ENCODE measurements around the gene MAP2K7. TPM values are rescaled to one million over a fixed set of nuclear protein-coding genes. Genes with fewer than 3 reads are reported as not detected.
A peak's percentile ranks its signal among the peaks of the same experiment; 100 is the strongest.

MAP2K7 gene
- total RNA-seq, 1 experiment from 2014 or later, result 54.0 TPM

- H3K4me1 ChIP-seq (replicated peaks; ENCODE audit: insufficient read depth), result peaks cover 20% of the 10 kb centered on the region
- H3K9me2 ChIP-seq (ENCODE audit: insufficient read depth), result no peaks in the 10 kb centered on the region
- H3K4me2 ChIP-seq, result peak overlapping the region; percentile 79
- CTCF ChIA-PET, result no interaction called here
- TF ChIP-seq CTCF (conservative IDR thresholded peaks at IDR 0.05), result no peak
- no peak for TF ChIP-seq EZH2 (IDR thresholded peaks at IDR 0.05; ENCODE audit: low read depth)
- no TSS peak for BruUV-seq (replicated peaks)
- no peaks in the 10 kb centered on the region for H3K27me3 ChIP-seq (ENCODE audit: insufficient read depth, low read depth)
- H4K20me1 ChIP-seq (ENCODE audit: insufficient read depth), result no peaks in the 10 kb centered on the region
- peaks cover 40% of the 10 kb centered on the region for H3F3A ChIP-seq (ENCODE audit: insufficient read depth, low read depth)
- intact Hi-C loops (cut with micrococcal nuclease; ENCODE audit: unreplicated experiment), result loop anchor here (2.0 kb wide), 1 partner anchor 43 kb away; the partner anchor contains the start of gene EVI5L
- no peaks in the 10 kb centered on the region for H3K9me3 ChIP-seq (ENCODE audit: insufficient read depth, low read depth)
- no peaks in the 10 kb centered on the region for H3K36me3 ChIP-seq (ENCODE audit: low read depth)
- 0 out of 2 replicates have a peak overlapping the region, but pooled peaks have one; percentile 72 for H2AFZ ChIP-seq
- no peaks in the 10 kb centered on the region for H3K79me2 ChIP-seq (ENCODE audit: low read depth)
- H3K4me3 ChIP-seq, result peak overlapping the region; percentile 71; the same call in 1 of the 2 replicates
- POLR2A ChIA-PET (ENCODE audit: unreplicated experiment), result no interaction called here
- no peak for DNase-seq
- no peak overlapping the region for H3K27ac ChIP-seq
Measured at GRCh38 chr19:7873304-7874075, 30.2 kb upstream of the MAP2K7 start.

GRCh38 chr19:7874076-7874896 is 29.4 kb upstream of the MAP2K7 start, which contains the start of gene PRR36:
PRR36 (minus strand) TSS chr19:7874390; CDS start chr19:7873689, 701 bp downstream.
- Histone ChIP-seq H3K27me3 (ENCODE audit: insufficient read depth, low read depth) (no peaks in the 10 kb centered on the region), H3F3A (ENCODE audit: insufficient read depth, low read depth) (peaks cover 43% of the 10 kb centered on the region), H3K4me2 (peak within 1 kb of the TSS; percentile 79), H3K9me2 (ENCODE audit: insufficient read depth) (no peaks in the 10 kb centered on the region), H2AFZ (peak within 1 kb of the TSS; percentile 75), H3K4me3 (peak within 1 kb of the TSS; percentile 71), H3K9me3 (ENCODE audit: insufficient read depth, low read depth) (no peaks in the 10 kb centered on the region), H3K4me1 (replicated peaks; ENCODE audit: insufficient read depth) (peaks cover 20% of the 10 kb centered on the region), H4K20me1 (ENCODE audit: insufficient read depth) (no peaks in the 10 kb centered on the region), H3K79me2 (ENCODE audit: low read depth) (no peaks in the 10 kb centered on the region), H3K36me3 (ENCODE audit: low read depth) (no peaks in the 10 kb centered on the region), H3K27ac (no peak within 1 kb of the TSS)
- TF ChIP-seq EZH2 (IDR thresholded peaks at IDR 0.05; ENCODE audit: low read depth), result no peak
- no peak for TF ChIP-seq CTCF (conservative IDR thresholded peaks at IDR 0.05)
- DNase-seq, result peak; percentile 55 to 76
- ChIA-PET POLR2A (ENCODE audit: unreplicated experiment) (interaction anchor here (1.0 kb wide), 1 partner anchor 29 kb away, joined by 4 read pairs; the partner anchor contains the start of gene MAP2K7), CTCF (interaction anchor here (0.6 kb wide), 1 partner anchor 15 kb away, joined by 10 read pairs; no protein-coding TSS in a partner anchor)
- intact Hi-C loops (cut with micrococcal nuclease; ENCODE audit: unreplicated experiment), result no loop called here
- BruUV-seq (replicated peaks), result no TSS peak

- CTCF ChIA-PET, result interaction anchor here (0.6 kb wide), 2 partner anchors 14 to 54 kb away, joined by 4 to 10 read pairs; no protein-coding TSS in a partner anchor
- Histone ChIP-seq H3K4me3 (peak overlapping the region; percentile 71), H2AFZ (peak overlapping the region; percentile 75), H3K36me3 (ENCODE audit: low read depth) (no peaks in the 10 kb centered on the region), H3K4me1 (replicated peaks; ENCODE audit: insufficient read depth) (peaks cover 20% of the 10 kb centered on the region), H3K9me2 (ENCODE audit: insufficient read depth) (no peaks in the 10 kb centered on the region), H3F3A (ENCODE audit: insufficient read depth, low read depth) (peaks cover 43% of the 10 kb centered on the region), H3K27ac (no peak overlapping the region), H3K27me3 (ENCODE audit: insufficient read depth, low read depth) (no peaks in the 10 kb centered on the region), H3K79me2 (ENCODE audit: low read depth) (no peaks in the 10 kb centered on the region), H4K20me1 (ENCODE audit: insufficient read depth) (no peaks in the 10 kb centered on the region), H3K9me3 (ENCODE audit: insufficient read depth, low read depth) (no peaks in the 10 kb centered on the region), H3K4me2 (peak overlapping the region; percentile 79)
- DNase-seq, result no peak
- POLR2A ChIA-PET (ENCODE audit: unreplicated experiment), result interaction anchor here (1.0 kb wide), 1 partner anchor 29 kb away, joined by 4 read pairs; the partner anchor contains the start of gene MAP2K7
- TF ChIP-seq EZH2 (IDR thresholded peaks at IDR 0.05; ENCODE audit: low read depth) (no peak), CTCF (conservative IDR thresholded peaks at IDR 0.05) (no peak; the same call in 1 of the 2 replicates)
- no TSS peak for BruUV-seq (replicated peaks)
- intact Hi-C loops (cut with micrococcal nuclease; ENCODE audit: unreplicated experiment), result no loop called here
Measured at GRCh38 chr19:7874897-7875273, 28.8 kb upstream of the MAP2K7 start.
